ENCODE results near the gene CTXN1. TPM values are rescaled to one million over a fixed set of nuclear protein-coding genes. Genes with fewer than 3 reads are reported as not detected.
A peak's percentile ranks its signal among the peaks of the same experiment; 100 is the strongest.
"Not testable (repeated sequence)": the region's sequence is repeated elsewhere in the genome, so short reads cannot be mapped to it uniquely, and the experiment has no call there.

The CTXN1 gene
- total RNA-seq, 1 donor from 2014 or later = 57.8 TPM

- H3K27me3 Mint-ChIP-seq = peaks cover 5% of the 10 kb centered on the region
These were observed 30.4 kb downstream of the CTXN1 start for GRCh38 chr19:7895565-7895964.

GRCh38 chr19:7894612-7895309 lies 31.2 kb downstream of the CTXN1 start:
- H3K9me3 Mint-ChIP-seq = no peaks in the 10 kb centered on the region

More at GRCh38 chr19:7895565-7895964, 30.4 kb downstream of the CTXN1 start:
- TF ChIP-seq CTCF (conservative IDR thresholded peaks at IDR 0.05) = no peak
- Mint-ChIP-seq H3K9me3 (no peaks in the 10 kb centered on the region), H3K4me3 (no peak overlapping the region), H3K36me3 (no peaks in the 10 kb centered on the region), H3K4me1 (ENCODE audit: unreplicated experiment) (peaks cover 4% of the 10 kb centered on the region), H3K27ac (no peak overlapping the region)
- DNase-seq (ENCODE audit: extremely low spot score, unreplicated experiment) = no peak

GRCh38 chr19:7893362-7894101 lies 32.4 kb downstream of the CTXN1 start:
- not testable (repeated sequence) for H3K36me3 Mint-ChIP-seq; H3K4me1 Mint-ChIP-seq (ENCODE audit: unreplicated experiment); H3K27me3 Mint-ChIP-seq; H3K27ac Mint-ChIP-seq; DNase-seq (ENCODE audit: extremely low spot score, unreplicated experiment); H3K4me3 Mint-ChIP-seq; H3K9me3 Mint-ChIP-seq

More at GRCh38 chr19:7894612-7895309, 31.2 kb downstream of the CTXN1 start:
- Mint-ChIP-seq H3K4me1 (ENCODE audit: unreplicated experiment) (peaks cover 4% of the 10 kb centered on the region), H3K27ac (peak overlapping the region; percentile 53), H3K27me3 (peaks cover 5% of the 10 kb centered on the region), H3K4me3 (peak overlapping the region; percentile 34), H3K36me3 (no peaks in the 10 kb centered on the region)
- no peak for DNase-seq (ENCODE audit: extremely low spot score, unreplicated experiment)
- no peak for TF ChIP-seq CTCF (conservative IDR thresholded peaks at IDR 0.05)

GRCh38 chr19:7888826-7889217 lies 37.1 kb downstream of the CTXN1 start:
- TF ChIP-seq CTCF (conservative IDR thresholded peaks at IDR 0.05) = no peak
- Mint-ChIP-seq H3K4me3 (peak overlapping the region; percentile 75), H3K36me3 (no peaks in the 10 kb centered on the region), H3K27ac (no peak overlapping the region), H3K9me3 (no peaks in the 10 kb centered on the region), H3K27me3 (peaks cover 15% of the 10 kb centered on the region), H3K4me1 (ENCODE audit: unreplicated experiment) (no peaks in the 10 kb centered on the region)
- DNase-seq (ENCODE audit: extremely low spot score, unreplicated experiment) = no peak

GRCh38 chr19:7888145-7888825 lies 37.6 kb downstream of the CTXN1 start, which contains the start of gene LRRC8E:
LRRC8E (plus strand) TSS chr19:7888510; CDS start chr19:7895604, 7,094 bp downstream.
- Mint-ChIP-seq H3K4me1 (ENCODE audit: unreplicated experiment) (no peaks in the 10 kb centered on the region), H3K9me3 (no peaks in the 10 kb centered on the region), H3K27me3 (peaks cover 15% of the 10 kb centered on the region), H3K4me3 (peak within 1 kb of the TSS; percentile 75), H3K27ac (no peak within 1 kb of the TSS), H3K36me3 (no peaks in the 10 kb centered on the region)
- TF ChIP-seq CTCF (conservative IDR thresholded peaks at IDR 0.05) = no peak
- no peak for DNase-seq (ENCODE audit: extremely low spot score, unreplicated experiment)

All from type B pancreatic cell (in vitro differentiated cells).